ENCODE measurements around the gene ARID5B.

The ARID5B gene

DNA sequence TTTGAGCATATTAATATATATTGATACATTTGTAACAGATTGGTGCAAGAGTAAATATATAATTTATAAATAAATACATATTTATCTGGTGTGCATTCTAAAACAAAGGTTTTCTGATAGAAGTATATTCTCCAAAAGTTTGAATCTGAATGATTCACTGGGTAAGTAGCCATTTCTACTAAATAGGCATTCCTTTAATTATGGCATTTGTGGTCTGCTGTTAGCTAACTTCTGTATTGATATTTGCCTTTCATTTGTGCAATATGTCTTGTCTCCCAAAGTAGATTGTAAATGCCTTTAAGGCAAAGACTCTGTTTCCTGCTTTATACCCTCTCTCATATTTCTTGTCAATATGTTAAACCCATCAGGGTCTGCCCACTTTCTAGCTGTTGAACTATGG is 11.1 kb upstream of the ARID5B start:
- DNase-seq, result no peak

- no peak for DNase-seq
Measured at GRCh38 chr10:61890881-61891409, 10.6 kb upstream of the ARID5B start.

- no peak for DNase-seq
Measured at GRCh38 chr10:61891906-61892585, 9.5 kb upstream of the ARID5B start.

DNA sequence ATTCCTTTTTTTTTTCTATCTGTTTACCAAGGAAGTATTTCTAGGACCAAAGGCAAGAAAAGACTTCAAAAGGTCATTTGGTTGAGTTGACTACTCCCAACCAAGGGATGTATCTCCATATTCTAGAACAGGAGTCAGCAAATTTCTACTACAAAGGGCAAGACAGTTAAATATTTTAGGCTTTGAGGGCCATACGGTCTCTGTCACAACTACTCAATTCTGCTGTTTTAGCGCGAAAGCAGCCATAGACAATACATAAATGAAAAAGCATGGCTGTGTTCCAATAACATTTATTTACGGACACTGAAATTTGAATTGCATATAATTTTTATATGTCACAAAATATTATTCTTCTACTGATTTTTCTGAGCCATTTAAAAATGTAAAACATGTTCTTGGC is 8.5 kb upstream of the ARID5B start:
- DNase-seq, result no peak

- no peak for DNase-seq
Measured at GRCh38 chr10:61894133-61894532, 7.4 kb upstream of the ARID5B start.

- DNase-seq, result no peak
Measured at GRCh38 chr10:61895898-61896600, 5.5 kb upstream of the ARID5B start.

DNA sequence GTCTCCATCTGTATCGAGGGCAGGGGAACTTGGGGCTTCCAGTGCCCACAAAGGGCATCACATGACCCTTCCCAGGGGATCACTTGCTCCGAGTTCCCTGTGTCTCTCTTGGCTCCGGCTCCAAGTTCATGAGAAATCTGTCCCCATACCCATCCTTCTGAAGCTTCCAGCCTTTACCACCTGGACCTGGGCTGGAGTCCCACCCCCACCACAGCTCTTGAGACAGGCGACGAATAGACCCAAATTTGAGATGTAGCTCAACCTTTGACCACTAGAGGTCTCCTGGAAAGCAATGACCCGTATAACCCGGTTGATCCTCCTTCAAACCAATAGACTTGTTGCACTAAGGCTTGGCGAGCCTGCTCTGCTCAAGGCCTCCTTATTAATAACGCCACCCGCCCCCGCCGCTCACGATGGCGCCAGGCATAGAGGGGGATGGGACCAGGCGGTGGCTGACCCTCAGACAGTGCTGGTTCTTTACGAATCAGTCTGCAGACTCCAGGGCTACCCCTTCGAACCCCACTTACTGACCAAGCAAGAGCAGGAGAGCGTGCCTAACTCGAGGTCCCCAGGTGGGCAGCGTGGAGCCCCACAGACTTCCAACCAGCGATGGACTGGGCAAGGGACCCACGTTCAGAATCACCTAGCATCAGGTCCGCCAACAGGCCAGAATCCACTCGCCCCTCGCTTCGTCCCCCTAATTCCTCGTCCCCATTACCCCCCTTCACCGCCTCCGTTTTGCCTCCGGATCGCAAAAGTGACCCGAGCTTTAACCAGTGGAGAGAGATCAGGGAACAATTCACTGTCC is 4.4 kb upstream of the ARID5B start:
- peak; percentile 53 for DNase-seq

GRCh38 chr10:61897671-61898434 is 3.6 kb upstream of the ARID5B start:
- no peak for DNase-seq

DNA sequence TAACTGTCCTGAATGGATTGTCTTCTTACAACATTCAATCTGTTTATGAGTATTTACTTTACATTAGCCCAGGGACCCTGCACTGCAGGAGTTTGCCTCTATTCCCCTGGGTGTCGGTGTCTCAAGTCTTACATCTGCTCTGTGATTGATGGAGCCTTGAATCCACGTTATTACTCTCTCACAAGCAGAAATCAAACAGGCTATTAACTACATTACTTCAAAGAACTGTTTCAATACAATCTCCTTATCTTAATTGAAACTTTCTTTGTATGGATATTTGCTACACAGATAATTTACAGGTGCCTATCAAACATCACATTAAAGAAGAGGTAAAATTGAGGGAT is 3.1 kb upstream of the ARID5B start:
- no peak for DNase-seq

DNA sequence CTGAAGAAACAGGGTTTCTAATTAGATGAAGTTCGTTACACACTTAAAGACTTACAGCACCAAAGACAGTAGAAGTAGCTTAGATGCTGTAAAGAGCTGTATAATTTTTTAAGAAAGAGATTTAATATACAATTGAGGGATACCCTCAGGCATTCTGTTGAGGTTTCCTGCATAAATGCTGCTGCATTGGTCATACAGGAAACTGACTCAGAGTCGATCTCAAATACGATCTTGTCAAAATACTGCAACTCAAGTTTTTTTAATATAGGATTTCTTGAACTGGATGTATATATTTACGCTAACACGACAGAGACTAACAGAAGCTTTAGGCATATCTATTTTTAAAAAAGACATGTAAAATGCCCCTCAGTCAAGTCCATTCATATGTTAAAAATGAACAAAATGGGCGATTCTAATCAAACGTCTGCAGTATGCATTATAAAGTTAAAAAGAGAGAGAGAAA is 2.4 kb upstream of the ARID5B start:
- no peak for DNase-seq

DNA sequence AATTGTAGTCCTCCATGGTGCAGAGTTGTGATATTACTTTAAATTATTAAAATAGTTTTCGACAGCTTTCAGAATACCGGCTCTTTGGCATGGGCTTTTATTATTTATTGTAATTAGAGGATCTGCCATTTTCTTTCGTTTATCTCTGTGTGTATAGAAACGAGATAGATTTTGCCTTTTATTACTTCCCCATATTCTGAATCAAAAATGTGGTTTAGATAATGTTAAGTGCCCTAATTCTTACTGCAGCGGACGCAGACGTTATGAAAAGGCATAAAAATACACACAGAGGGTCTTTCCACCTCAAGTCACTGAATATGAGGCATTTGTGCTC is 1.9 kb upstream of the ARID5B start:
- no peak for DNase-seq

DNA sequence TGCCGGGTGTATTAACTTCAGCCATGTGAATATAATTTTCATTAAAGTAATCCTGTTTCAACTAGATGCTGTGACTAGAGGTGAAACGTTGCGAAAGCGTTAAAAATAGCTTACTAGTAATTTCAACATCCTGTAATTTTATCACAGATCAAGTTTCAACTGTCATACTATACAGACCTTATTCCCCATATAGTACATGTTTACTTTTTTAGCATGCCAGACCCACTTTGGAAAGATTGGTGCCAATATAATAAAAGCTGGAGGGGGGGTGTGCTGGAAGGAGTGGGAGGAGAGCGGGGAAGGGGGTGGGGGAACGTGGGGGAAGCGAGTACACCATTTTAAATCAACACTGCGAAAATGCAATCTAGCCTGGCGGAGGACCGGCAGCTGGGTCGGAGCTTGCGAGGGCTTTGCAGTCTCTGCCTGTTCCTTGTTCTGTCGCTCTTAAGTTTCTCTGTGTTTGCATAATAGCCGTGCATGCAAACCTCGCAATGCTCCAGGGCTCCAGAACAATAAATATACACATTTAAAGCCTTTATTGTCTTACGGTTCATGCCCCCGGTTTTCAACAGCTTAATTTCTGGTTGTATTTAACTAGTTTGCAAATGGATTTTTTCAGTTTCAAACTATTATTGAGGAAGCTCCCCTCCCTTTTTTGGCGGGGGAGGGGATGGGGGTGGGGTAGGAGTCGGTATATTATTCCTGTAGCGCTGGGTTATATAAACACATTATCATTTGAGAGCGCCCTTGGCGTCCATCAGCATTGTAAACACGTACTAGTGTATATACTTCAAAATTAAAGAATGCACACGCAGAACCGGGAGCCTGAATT is 1.3 kb upstream of the ARID5B start:
- DNase-seq, result peak; percentile 39

GRCh38 chr10:61901829-61902444 is 438 bp downstream of the ARID5B start:
- DNase-seq, result no peak

DNA sequence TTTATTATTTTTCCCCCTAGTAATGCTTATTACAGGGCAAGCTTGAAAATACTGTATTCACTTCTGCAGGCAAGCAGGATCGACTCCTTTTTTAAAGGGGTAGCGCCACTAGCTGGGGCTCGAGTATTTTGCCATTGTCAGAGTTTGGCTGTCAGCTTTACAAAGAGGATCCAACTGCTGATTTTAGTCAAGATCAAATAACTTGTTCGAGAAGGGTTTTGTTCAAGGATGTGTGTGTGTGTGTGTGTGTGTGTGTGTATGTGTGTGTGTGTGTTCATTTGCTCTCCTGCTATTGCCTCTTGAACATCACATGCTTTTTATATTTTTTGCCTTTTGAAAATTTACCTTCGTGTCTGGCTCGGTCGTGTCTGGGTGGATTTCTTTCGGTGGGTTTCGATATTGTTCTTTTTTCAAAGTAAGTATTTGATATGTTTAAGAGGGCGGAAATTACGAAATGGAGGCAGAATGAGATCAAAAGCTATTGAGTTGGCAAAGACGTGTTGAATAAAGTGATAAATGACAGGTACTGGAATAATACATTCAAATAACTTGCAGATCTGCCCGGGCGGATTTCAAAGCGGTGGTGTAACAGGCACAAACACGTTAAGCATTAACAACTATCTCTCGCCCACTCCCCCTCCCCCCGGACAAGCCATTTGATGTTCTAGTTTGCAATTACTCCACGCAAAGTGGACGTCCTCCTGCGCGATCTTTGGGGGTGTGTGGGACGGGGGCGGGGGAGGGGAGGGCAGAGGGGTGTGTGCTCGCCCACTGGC is 1.1 kb downstream of the ARID5B start:
- DNase-seq, result peak; percentile 37

- peak; percentile 81 for DNase-seq
Measured at GRCh38 chr10:61903221-61903927, 1.9 kb downstream of the ARID5B start.

DNA sequence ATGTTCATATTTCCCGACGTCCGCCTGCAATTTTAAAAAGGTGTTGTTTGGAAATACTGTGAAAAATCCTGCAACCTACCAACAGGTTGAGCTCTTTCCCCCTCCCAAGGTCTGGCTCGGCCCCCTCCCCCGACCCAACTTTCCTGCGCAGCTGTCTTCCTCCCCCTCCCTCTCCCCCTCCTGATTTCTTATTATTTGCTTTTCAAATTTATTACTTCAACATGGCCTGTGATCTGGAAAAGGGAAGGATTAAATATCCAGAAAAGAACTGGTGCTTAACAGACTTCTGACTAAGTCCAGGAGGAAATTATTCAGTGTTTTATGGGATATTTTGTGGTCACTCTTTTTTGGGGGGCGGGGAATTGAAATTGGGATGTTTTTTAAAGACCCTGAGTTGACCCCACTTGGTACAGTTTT is 2.4 kb downstream of the ARID5B start:
- DNase-seq, result no peak

- DNase-seq, result peak; percentile 37
Measured at GRCh38 chr10:61904733-61905725, 3.5 kb downstream of the ARID5B start.

DNA sequence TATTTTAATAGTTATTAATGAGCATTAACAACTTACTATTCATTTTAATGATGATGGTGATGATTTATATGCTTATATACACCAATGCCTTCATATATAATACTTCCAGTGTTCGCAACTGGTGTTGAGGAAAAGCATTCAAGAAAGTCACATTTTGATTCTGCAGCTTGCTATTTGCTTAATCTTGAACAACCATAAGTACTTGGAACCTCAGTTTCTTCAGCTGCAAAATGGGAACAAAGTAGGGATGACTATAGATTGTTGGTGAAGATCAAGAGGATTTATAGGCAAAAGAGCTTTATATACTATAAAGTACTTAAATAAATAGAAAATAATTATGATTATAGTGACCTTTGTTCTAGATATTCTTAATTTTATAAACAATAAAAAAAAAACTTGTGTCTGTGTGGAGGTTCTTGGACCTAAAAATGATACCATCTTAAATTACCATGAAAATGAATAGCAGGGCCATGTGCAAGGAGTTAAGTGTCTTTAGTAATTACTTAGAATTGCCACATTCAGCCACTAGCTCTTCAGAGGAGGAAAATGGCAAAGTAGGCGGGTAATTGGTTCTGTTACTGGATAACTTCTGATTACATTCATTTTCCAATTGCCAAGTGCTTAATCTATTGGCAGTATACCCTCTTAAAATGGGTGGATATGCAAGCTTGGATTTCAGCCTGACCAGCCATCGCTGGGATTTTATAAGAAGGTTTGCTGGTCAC is 4.5 kb downstream of the ARID5B start:
- no peak for DNase-seq

Data from activated CD4-positive, CD25-positive, alpha-beta regulatory T cell treated with anti-CD3 and anti-CD28 coated beads, Interleukin-2, amount 50 U/mL, for 72 hours (primary cell).